Suprapubic skin (tissue), 3 donors: ENCODE data around the gene TRIM45.

Source experiments
- POLR2A ChIP-seq, 2 donors: fragments of 450-650 bp; IDR thresholded peaks; one replicate each; pipeline ENCODE4 v1.6.1; 2017; ENCODE audit warnings: antibody characterized with exemption in 2 of 2, mild to moderate bottlenecking in 2 of 2, moderate library complexity in 2 of 2
- TF ChIP-seq, protein P1 (sequence below), 2 donors: fragments of 200-600 bp in 1 of 2; fragments of 450-650 bp in 1 of 2; sonication (generic) in 1 of 2; IDR thresholded peaks; one replicate each; pipeline ENCODE4 v1.5.1; 2016 to 2019; ENCODE audit warnings: antibody characterized with exemption in 2 of 2, mild to moderate bottlenecking in 1 of 2, moderate library complexity in 1 of 2

GRCh38 chr1:117116784-117117130, 4.8 kb downstream of the TRIM45 start:
- TF ChIP-seq POLR2A (IDR thresholded peaks at IDR 0.05), result no peak
- TF ChIP-seq, protein P1, sequence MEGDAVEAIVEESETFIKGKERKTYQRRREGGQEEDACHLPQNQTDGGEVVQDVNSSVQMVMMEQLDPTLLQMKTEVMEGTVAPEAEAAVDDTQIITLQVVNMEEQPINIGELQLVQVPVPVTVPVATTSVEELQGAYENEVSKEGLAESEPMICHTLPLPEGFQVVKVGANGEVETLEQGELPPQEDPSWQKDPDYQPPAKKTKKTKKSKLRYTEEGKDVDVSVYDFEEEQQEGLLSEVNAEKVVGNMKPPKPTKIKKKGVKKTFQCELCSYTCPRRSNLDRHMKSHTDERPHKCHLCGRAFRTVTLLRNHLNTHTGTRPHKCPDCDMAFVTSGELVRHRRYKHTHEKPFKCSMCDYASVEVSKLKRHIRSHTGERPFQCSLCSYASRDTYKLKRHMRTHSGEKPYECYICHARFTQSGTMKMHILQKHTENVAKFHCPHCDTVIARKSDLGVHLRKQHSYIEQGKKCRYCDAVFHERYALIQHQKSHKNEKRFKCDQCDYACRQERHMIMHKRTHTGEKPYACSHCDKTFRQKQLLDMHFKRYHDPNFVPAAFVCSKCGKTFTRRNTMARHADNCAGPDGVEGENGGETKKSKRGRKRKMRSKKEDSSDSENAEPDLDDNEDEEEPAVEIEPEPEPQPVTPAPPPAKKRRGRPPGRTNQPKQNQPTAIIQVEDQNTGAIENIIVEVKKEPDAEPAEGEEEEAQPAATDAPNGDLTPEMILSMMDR (IDR thresholded peaks at IDR 0.05), result no peak
